ENCODE data around the gene HTR3A.
"Not testable (repeated sequence)": the region's sequence is repeated elsewhere in the genome, so short reads cannot be mapped to it uniquely, and the experiment has no call there.

HTR3A gene

GRCh38 chr11:113974741-113975470 lies at the start of gene HTR3A:
Gene HTR3A, plus strand, starts transcription at chr11:113975108. Its CDS starts 218 bp downstream, at chr11:113975326.
- peak; percentile 84 for DNase-seq (ENCODE audit: low read depth, low spot score)

GRCh38 chr11:113926273-113927197 lies 48.4 kb upstream of the HTR3A start:
- DNase-seq (ENCODE audit: low read depth, low spot score): no peak

GRCh38 chr11:113928311-113928710 lies 46.6 kb upstream of the HTR3A start:
- DNase-seq (ENCODE audit: low read depth, low spot score): no peak

- peak; percentile 35 for DNase-seq (ENCODE audit: low read depth, low spot score)
Measured at GRCh38 chr11:113932788-113933187, 42.1 kb upstream of the HTR3A start.

GRCh38 chr11:113934193-113934592 lies 40.7 kb upstream of the HTR3A start:
- DNase-seq (ENCODE audit: low read depth, low spot score): not testable (repeated sequence)

GRCh38 chr11:113934761-113935160 lies 40.1 kb upstream of the HTR3A start:
- DNase-seq (ENCODE audit: low read depth, low spot score): no peak

GRCh38 chr11:113935858-113936257 lies 39.0 kb upstream of the HTR3A start:
- no peak for DNase-seq (ENCODE audit: low read depth, low spot score)

GRCh38 chr11:113937918-113938317 lies 37.0 kb upstream of the HTR3A start:
- DNase-seq (ENCODE audit: low read depth, low spot score): no peak

GRCh38 chr11:113942256-113942655 lies 32.7 kb upstream of the HTR3A start:
- no peak for DNase-seq (ENCODE audit: low read depth, low spot score)

- not testable (repeated sequence) for DNase-seq (ENCODE audit: low read depth, low spot score)
Measured at GRCh38 chr11:113946162-113946561, 28.7 kb upstream of the HTR3A start.

GRCh38 chr11:113947994-113948393 lies 26.9 kb upstream of the HTR3A start:
- DNase-seq (ENCODE audit: low read depth, low spot score): no peak

GRCh38 chr11:113949891-113950290 lies 25.0 kb upstream of the HTR3A start:
- DNase-seq (ENCODE audit: low read depth, low spot score): no peak

- peak; percentile 63 for DNase-seq (ENCODE audit: low read depth, low spot score)
Measured at GRCh38 chr11:113951537-113951936, 23.4 kb upstream of the HTR3A start.

- DNase-seq (ENCODE audit: low read depth, low spot score): no peak
Measured at GRCh38 chr11:113952070-113952469, 22.8 kb upstream of the HTR3A start.

GRCh38 chr11:113952588-113952987 lies 22.3 kb upstream of the HTR3A start:
- no peak for DNase-seq (ENCODE audit: low read depth, low spot score)

GRCh38 chr11:113954235-113954634 lies 20.7 kb upstream of the HTR3A start:
- no peak for DNase-seq (ENCODE audit: low read depth, low spot score)

- DNase-seq (ENCODE audit: low read depth, low spot score): no peak
Measured at GRCh38 chr11:113956986-113957385, 17.9 kb upstream of the HTR3A start.

GRCh38 chr11:113960702-113961330 lies 14.1 kb upstream of the HTR3A start:
- no peak for DNase-seq (ENCODE audit: low read depth, low spot score)

- no peak for DNase-seq (ENCODE audit: low read depth, low spot score)
Measured at GRCh38 chr11:113967361-113967760, 7.5 kb upstream of the HTR3A start.

GRCh38 chr11:113971506-113972195 lies 3.3 kb upstream of the HTR3A start:
- no peak for DNase-seq (ENCODE audit: low read depth, low spot score)

- no peak for DNase-seq (ENCODE audit: low read depth, low spot score)
Measured at GRCh38 chr11:113977071-113977490, 2.2 kb downstream of the HTR3A start.

- DNase-seq (ENCODE audit: low read depth, low spot score): no peak
Measured at GRCh38 chr11:113977701-113978100, 2.8 kb downstream of the HTR3A start.

Measured in ELF-1 (cell line).